B cell (primary cell): Measurements from ENCODE around the gene IGHMBP2. TPM values are rescaled to one million over a fixed set of nuclear protein-coding genes. Genes with fewer than 3 reads are reported as not detected.

ENCODE experiments used
- ATAC-seq: fragments of 200-7000 bp; cut with Tn5 transposase; one replicate; pipeline ENCODE4 v1.10.0; 2021; ENCODE audit warnings: low read depth, mild to moderate bottlenecking, moderate number of reproducible peaks, moderate library complexity
- CTCF ChIA-PET: fragments of 350-600 bp; sonication (Branson Sonifier 250); formaldehyde crosslinking; loops from one replicate; lab custom pipeline; 2021; ENCODE audit warnings: antibody characterized with exemption, inconsistent platforms; lab: Charles Lee
- POLR2A ChIA-PET: fragments of 350-600 bp; sonication (Branson Sonifier 250); formaldehyde crosslinking; loops from one replicate; lab custom pipeline; 2021; ENCODE audit warnings: antibody characterized with exemption; lab: Charles Lee
- DNase-seq: peaks from one replicate; pipeline ENCODE4 v3.0.0; 2013
- H2AFZ ChIP-seq: 2 replicates; pipeline ENCODE4 v1.6.1; 2012; ENCODE audit warnings: mild to moderate bottlenecking, low read depth, low read length; ENCODE audit not compliant: insufficient read depth, poor library complexity, severe bottlenecking
- H3K27ac ChIP-seq, 2 donors: 1 replicate in 1 of 2; 2 replicates in 1 of 2; pipeline ENCODE4 v1.5.1; 2012 to 2013; ENCODE audit warnings: low read length in 2 of 2, mild to moderate bottlenecking in 2 of 2, moderate library complexity in 1 of 2
- H3K27me3 ChIP-seq, 4 experiments: fragments of 200-600 bp in 1 of 4; sonication (generic) in 1 of 4; replicated peaks in 1 of 4; 1 replicate in 2 of 4; 2 replicates in 2 of 4; pipeline versions ENCODE4 v1.6.1 to v1.7.0; 2013 to 2016; ENCODE audit warnings: low read length in 3 of 4, mild to moderate bottlenecking in 2 of 4, mixed read lengths in 1 of 4, moderate library complexity in 1 of 4; ENCODE audit not compliant: insufficient read depth in 4 of 4, control insufficient read depth in 3 of 4; ENCODE audit errors: control extremely low read depth in 1 of 4
- H3K36me3 ChIP-seq, 2 experiments: replicated peaks in 1 of 2; 1 replicate in 1 of 2; 2 replicates in 1 of 2; pipeline versions ENCODE4 v1.6.1 to v1.7.1; 2013; ENCODE audit warnings: low read length in 1 of 2; ENCODE audit not compliant: insufficient read depth in 2 of 2, control insufficient read depth in 1 of 2; ENCODE audit errors: control extremely low read depth in 1 of 2, extremely low read depth in 1 of 2
- H3K4me1 ChIP-seq, 2 donors: fragments of 200-600 bp in 1 of 2; sonication (generic) in 1 of 2; 1 replicate in 1 of 2; 2 replicates in 1 of 2; pipeline versions ENCODE4 v1.5.1 to v1.6.1; 2013 to 2017; ENCODE audit warnings: low read length in 2 of 2; ENCODE audit not compliant: control insufficient read depth in 2 of 2, insufficient read depth in 2 of 2
- H3K4me2 ChIP-seq: replicated peaks from 2 replicates; pipeline ENCODE3; 2012; ENCODE audit warnings: mild to moderate bottlenecking, low read depth, low read length; ENCODE audit not compliant: poor library complexity, severe bottlenecking
- H3K4me3 ChIP-seq, 5 experiments: fragments of 200-600 bp in 1 of 5; sonication (generic) in 1 of 5; 1 replicate in 3 of 5; 2 replicates in 2 of 5; pipeline versions ENCODE4 v1.5.1 to v1.7.0; 2011 to 2016; ENCODE audit warnings: low read length in 4 of 5, mild to moderate bottlenecking in 4 of 5, low read depth in 2 of 5, control low read depth in 1 of 5, moderate library complexity in 1 of 5; ENCODE audit not compliant: insufficient read depth in 1 of 5; ENCODE audit errors: control extremely low read depth in 1 of 5, extremely low read depth in 1 of 5
- H3K79me2 ChIP-seq: fragments of 200-600 bp; sonication (generic); one replicate; pipeline ENCODE4 v1.6.0; 2016; ENCODE audit warnings: low read length; ENCODE audit not compliant: control insufficient read depth, insufficient read depth
- H3K9ac ChIP-seq: fragments of 200-600 bp; sonication (generic); 2 replicates; pipeline ENCODE4 v1.6.1; 2017; ENCODE audit warnings: mild to moderate bottlenecking, low read length, moderate library complexity
- H3K9me3 ChIP-seq, 3 donors: one replicate each; pipeline versions ENCODE4 v1.6.1 to v1.7.1; 2013; ENCODE audit warnings: low read length in 2 of 3; ENCODE audit not compliant: control insufficient read depth in 2 of 3, insufficient read depth in 1 of 3; ENCODE audit errors: control extremely low read depth in 1 of 3
- H4K20me1 ChIP-seq: 2 replicates; pipeline ENCODE4 v1.6.0; 2012; ENCODE audit warnings: mild to moderate bottlenecking, low read length; ENCODE audit not compliant: insufficient read depth, control insufficient read depth, poor library complexity, severe bottlenecking
- H3K27ac Mint-ChIP-seq: one replicate; pipeline ENCODE4 v1.8.0; 2021; ENCODE audit warnings: mixed read lengths
- H3K27me3 Mint-ChIP-seq: one replicate; pipeline ENCODE4 v1.8.0; 2021; ENCODE audit warnings: mixed read lengths
- H3K4me1 Mint-ChIP-seq: one replicate; pipeline ENCODE4 v1.8.0; 2021; ENCODE audit warnings: mixed read lengths
- H3K4me3 Mint-ChIP-seq: one replicate; pipeline ENCODE4 v1.8.0; 2021; ENCODE audit warnings: mixed read lengths
- H3K9me3 Mint-ChIP-seq: one replicate; pipeline ENCODE4 v1.8.0; 2022; ENCODE audit warnings: mixed read lengths; ENCODE audit not compliant: insufficient read depth
- CTCF ChIP-seq: fragments of 200-600 bp; IDR thresholded peaks from one replicate; pipeline ENCODE4 v1.8.0; 2022; ENCODE audit warnings: antibody characterized with exemption, mild to moderate bottlenecking
- EZH2 ChIP-seq: IDR thresholded peaks from 2 replicates; pipeline ENCODE4 v1.6.1; 2012; ENCODE audit warnings: borderline replicate concordance, low read depth, mild to moderate bottlenecking, moderate library complexity, low read length; ENCODE audit not compliant: insufficient read depth, poor library complexity, severe bottlenecking
- WGBS: methylation state at CpG from one replicate; pipeline ENCODE4 v1.1.5; 2013; ENCODE audit warnings: missing lambda C conversion rate; ENCODE audit not compliant: insufficient coverage; 5-methylcytosine and 5-hydroxymethylcytosine counted together
- intact Hi-C: fragments of 100-400 bp; cut with micrococcal nuclease; formaldehyde crosslinking; loops from one replicate; pipeline ENCODE4 v1.10.0; 2022
- polyA plus RNA-seq: library from polyadenylated mRNA; depleted of rRNA; stranded (reverse); fragments of >200 nt; gene quantifications from 2 replicates; pipeline ENCODE4 v1.2.3, GENCODE V29; 2012
- total RNA-seq, 2 donors: library from RNA; stranded (reverse); fragments of 120-200 nt in 1 of 2; gene quantifications; 1 replicate in 1 of 2; 2 replicates in 1 of 2; pipeline versions ENCODE4 v1.2.3 to v1.2.4, GENCODE V29; 2013 to 2022

IGHMBP2 gene
- total and polyA plus RNA-seq, 2 donors (not counting 1 experiment from before 2014, with no cell fraction given) = 41.4 to 42.9 TPM

DNA sequence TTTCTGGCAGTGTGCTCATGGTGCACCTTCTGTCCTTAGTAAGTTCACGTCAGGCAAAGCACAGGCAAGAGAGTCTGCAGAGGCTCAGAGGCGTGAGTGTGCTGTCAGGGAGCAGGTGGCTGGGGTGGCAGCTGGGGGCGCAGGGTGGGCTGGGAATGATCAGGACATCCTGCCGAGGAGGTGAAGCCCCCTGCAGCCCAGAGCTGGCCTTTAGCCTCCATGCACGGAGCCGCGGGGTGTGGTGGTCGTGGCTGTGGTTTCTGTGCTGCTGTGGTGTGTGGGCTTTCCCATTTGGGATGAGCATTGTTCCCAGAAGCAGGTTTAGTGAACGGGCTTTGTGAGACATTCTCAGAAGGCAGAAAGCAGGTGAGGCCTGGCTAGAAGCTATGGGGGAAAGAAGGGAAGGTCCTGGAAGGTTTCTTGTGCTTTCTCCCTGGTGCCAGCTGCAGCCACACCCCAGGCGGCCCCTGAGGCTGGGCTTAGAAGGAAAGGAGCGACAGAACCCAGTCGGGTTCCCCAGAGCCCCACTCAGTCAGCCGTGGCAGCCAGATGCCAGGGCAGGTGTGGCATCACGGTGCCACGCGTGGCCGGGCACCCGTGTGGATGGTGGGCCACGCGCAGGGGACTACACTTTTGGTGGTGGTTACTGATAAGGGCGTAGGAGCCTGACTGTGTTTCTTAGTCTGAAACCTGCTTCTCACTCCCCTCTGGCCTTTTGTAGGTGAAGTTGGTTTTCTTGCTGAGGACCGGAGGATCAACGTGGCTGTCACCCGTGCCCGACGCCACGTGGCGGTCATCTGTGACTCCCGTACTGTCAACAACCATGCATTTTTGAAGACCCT, 32.0 kb downstream of the IGHMBP2 start:
- H3K9me3 Mint-ChIP-seq = no peaks in the 10 kb centered on the region
- POLR2A ChIA-PET = no interaction called here
- H4K20me1 ChIP-seq = no peaks in the 10 kb centered on the region
- H3K9ac ChIP-seq = no peak overlapping the region
- TF ChIP-seq EZH2 (no peak), CTCF (no peak)
- WGBS = 99% methylated on average over 23 of the region's 29 CpGs
- peaks cover 0 to 54% of the 10 kb centered on the region in 2 experiments for H3K36me3 ChIP-seq
- H3K4me3 Mint-ChIP-seq = no peak overlapping the region
- intact Hi-C loops = no loop called here
- H3K27me3 Mint-ChIP-seq = no peaks in the 10 kb centered on the region
- no peak overlapping the region for H3K27ac Mint-ChIP-seq
- H3K9me3 ChIP-seq = no peaks in the 10 kb centered on the region
- no peak for DNase-seq
- H3K4me1 Mint-ChIP-seq = no peaks in the 10 kb centered on the region
- H3K27me3 ChIP-seq = no peaks in the 10 kb centered on the region
- no peak overlapping the region for H2AFZ ChIP-seq
- no peak overlapping the region for H3K4me3 ChIP-seq
- H3K4me1 ChIP-seq = no peaks in the 10 kb centered on the region
- ATAC-seq = no peak
- H3K27ac ChIP-seq = no peak overlapping the region
- H3K79me2 ChIP-seq = no peaks in the 10 kb centered on the region
- CTCF ChIA-PET = no interaction called here
- H3K4me2 ChIP-seq = no peak overlapping the region

GRCh38 chr11:68936358-68936636, 32.6 kb downstream of the IGHMBP2 start:
- CTCF ChIA-PET = no interaction called here
- no peaks in the 10 kb centered on the region for H3K9me3 ChIP-seq
- H3K79me2 ChIP-seq = no peaks in the 10 kb centered on the region
- intact Hi-C loops = no loop called here
- Mint-ChIP-seq H3K4me1 (no peaks in the 10 kb centered on the region), H3K27me3 (no peaks in the 10 kb centered on the region), H3K4me3 (no peak overlapping the region), H3K9me3 (no peaks in the 10 kb centered on the region), H3K27ac (no peak overlapping the region)
- no peak overlapping the region for H3K4me2 ChIP-seq
- 93% methylated on average over 10 of the region's 10 CpGs for WGBS
- no peaks in the 10 kb centered on the region for H4K20me1 ChIP-seq
- POLR2A ChIA-PET = no interaction called here
- no peak overlapping the region for H3K27ac ChIP-seq
- no peak overlapping the region for H3K9ac ChIP-seq
- no peaks in the 10 kb centered on the region for H3K4me1 ChIP-seq
- peaks cover 0 to 51% of the 10 kb centered on the region in 2 experiments for H3K36me3 ChIP-seq
- no peak overlapping the region for H2AFZ ChIP-seq
- TF ChIP-seq CTCF (no peak), EZH2 (no peak)
- H3K4me3 ChIP-seq = no peak overlapping the region
- DNase-seq = no peak
- no peaks in the 10 kb centered on the region for H3K27me3 ChIP-seq
- ATAC-seq = no peak
